HEK293 (cell line): ENCODE data around the gene CDH23.

Experiments
- CTCF ChIA-PET: fragments of 350-600 bp; formaldehyde crosslinking; extraction: SDS; loops from one replicate; lab custom pipeline; 2021; ENCODE audit warnings: antibody characterized with exemption; lab: Yijun Ruan, JAX
- POLR2A ChIA-PET: fragments of 300-600 bp; formaldehyde crosslinking; extraction: SDS; loops from one replicate; lab custom pipeline; 2020; ENCODE audit warnings: antibody characterized with exemption, inconsistent platforms; lab: Yijun Ruan, JAX
- H3K27ac ChIP-seq: fragments of 200-500 bp; sonication (Bioruptor generic); 2 replicates; pipeline ENCODE4 v1.5.1; 2014; ENCODE audit warnings: low read depth, low read length, control low read depth, inconsistent platforms; ENCODE audit errors: extremely low read depth
- H3K36me3 ChIP-seq, 2 experiments: fragments of 200-500 bp in 1 of 2; sonication (Bioruptor generic) in 1 of 2; 1 replicate in 1 of 2; 2 replicates in 1 of 2; pipeline ENCODE4 v1.5.1; 2014 to 2017; ENCODE audit warnings: inconsistent platforms in 2 of 2, low read length in 2 of 2; ENCODE audit not compliant: control insufficient read depth in 2 of 2, insufficient read depth in 1 of 2
- H3K4me1 ChIP-seq: fragments of 200-500 bp; sonication (Bioruptor generic); 2 replicates; pipeline ENCODE4 v1.5.1; 2014; ENCODE audit warnings: mild to moderate bottlenecking, low read length, inconsistent platforms; ENCODE audit not compliant: control insufficient read depth, insufficient read depth
- H3K4me3 ChIP-seq: 2 replicates; pipeline ENCODE4 v1.5.1; 2011; ENCODE audit warnings: low read depth, mild to moderate bottlenecking, control low read depth, low read length, moderate library complexity
- H3K9me3 ChIP-seq: fragments of 200-500 bp; sonication (Bioruptor generic); 2 replicates; pipeline ENCODE4 v1.5.1; 2014; ENCODE audit warnings: low read depth, low read length, inconsistent platforms; ENCODE audit not compliant: control insufficient read depth, insufficient read depth
- ATF2 ChIP-seq: fragments of 450-650 bp; formaldehyde crosslinking; IDR thresholded peaks from 2 replicates; pipeline ENCODE4 v1.5.1; 2016; ENCODE audit warnings: missing biosample characterization, missing genetic modification characterization, low read depth
- KLF17 ChIP-seq: fragments of 450-650 bp; formaldehyde crosslinking; IDR thresholded peaks from 2 replicates; pipeline ENCODE4 v1.5.1; 2016; ENCODE audit warnings: missing biosample characterization, missing genetic modification characterization
- RBAK ChIP-seq: fragments of 450-650 bp; formaldehyde crosslinking; IDR thresholded peaks from 2 replicates; pipeline ENCODE4 v1.5.1; 2016; ENCODE audit warnings: missing biosample characterization, missing genetic modification characterization
- REPIN1 ChIP-seq: fragments of 450-650 bp; formaldehyde crosslinking; IDR thresholded peaks from 2 replicates; pipeline ENCODE4 v1.5.1; 2017; ENCODE audit warnings: missing biosample characterization, missing genetic modification characterization, low read depth
- ZBTB48 ChIP-seq: fragments of 450-650 bp; formaldehyde crosslinking; IDR thresholded peaks from 2 replicates; pipeline ENCODE4 v1.5.1; 2016; ENCODE audit warnings: missing biosample characterization, missing genetic modification characterization
- ZBTB8A ChIP-seq: fragments of 450-650 bp; formaldehyde crosslinking; IDR thresholded peaks from 2 replicates; pipeline ENCODE4 v1.5.1; 2016; ENCODE audit warnings: missing biosample characterization, missing genetic modification characterization
- ZFP69B ChIP-seq: fragments of 450-650 bp; formaldehyde crosslinking; IDR thresholded peaks from 2 replicates; pipeline ENCODE4 v1.5.1; 2016; ENCODE audit warnings: missing biosample characterization, missing genetic modification characterization
- ZNF121 ChIP-seq: fragments of 450-650 bp; formaldehyde crosslinking; IDR thresholded peaks from 2 replicates; pipeline ENCODE4 v1.5.1; 2016; ENCODE audit warnings: missing biosample characterization, missing genetic modification characterization
- ZNF155 ChIP-seq: fragments of 450-650 bp; formaldehyde crosslinking; IDR thresholded peaks from 2 replicates; pipeline ENCODE4 v1.5.1; 2016; ENCODE audit warnings: missing biosample characterization, missing genetic modification characterization
- ZNF169 ChIP-seq: fragments of 450-650 bp; formaldehyde crosslinking; IDR thresholded peaks from 2 replicates; pipeline ENCODE4 v1.5.1; 2016; ENCODE audit warnings: missing biosample characterization, missing genetic modification characterization
- ZNF175 ChIP-seq: fragments of 450-650 bp; formaldehyde crosslinking; IDR thresholded peaks from 2 replicates; pipeline ENCODE4 v1.5.1; 2016; ENCODE audit warnings: missing biosample characterization, missing genetic modification characterization
- ZNF23 ChIP-seq: fragments of 450-650 bp; formaldehyde crosslinking; IDR thresholded peaks from 2 replicates; pipeline ENCODE4 v1.5.1; 2016; ENCODE audit warnings: missing biosample characterization, missing genetic modification characterization, borderline replicate concordance
- ZNF24 ChIP-seq: fragments of 450-650 bp; formaldehyde crosslinking; IDR thresholded peaks from 2 replicates; pipeline ENCODE4 v1.5.1; 2016; ENCODE audit warnings: missing biosample characterization, missing genetic modification characterization
- ZNF248 ChIP-seq: fragments of 450-650 bp; formaldehyde crosslinking; IDR thresholded peaks from 2 replicates; pipeline ENCODE4 v1.5.1; 2017; ENCODE audit warnings: missing biosample characterization, missing genetic modification characterization
- ZNF292 ChIP-seq: fragments of 450-650 bp; formaldehyde crosslinking; IDR thresholded peaks from 2 replicates; pipeline ENCODE4 v1.5.1; 2016; ENCODE audit warnings: low read depth, missing biosample characterization, missing genetic modification characterization, borderline replicate concordance
- ZNF366 ChIP-seq: fragments of 450-650 bp; formaldehyde crosslinking; conservative IDR thresholded peaks from 2 replicates; pipeline ENCODE4 v1.5.1; 2016; ENCODE audit warnings: missing biosample characterization, missing genetic modification characterization
- ZNF37A ChIP-seq: fragments of 450-650 bp; IDR thresholded peaks from 2 replicates; pipeline ENCODE4 v1.5.1; 2018; ENCODE audit warnings: missing biosample characterization, missing genetic modification characterization
- ZNF426 ChIP-seq: fragments of 450-650 bp; formaldehyde crosslinking; IDR thresholded peaks from 2 replicates; pipeline ENCODE4 v1.5.1; 2017; ENCODE audit warnings: missing biosample characterization, missing genetic modification characterization, mild to moderate bottlenecking, inconsistent platforms, moderate library complexity
- ZNF473 ChIP-seq: fragments of 450-650 bp; formaldehyde crosslinking; IDR thresholded peaks from 2 replicates; pipeline ENCODE4 v1.5.1; 2017; ENCODE audit warnings: missing biosample characterization, missing genetic modification characterization
- ZNF558 ChIP-seq: fragments of 450-650 bp; formaldehyde crosslinking; IDR thresholded peaks from 2 replicates; pipeline ENCODE4 v1.5.1; 2016; ENCODE audit warnings: missing biosample characterization, missing genetic modification characterization
- ZNF626 ChIP-seq: fragments of 450-650 bp; sonication (Bioruptor Pico); formaldehyde crosslinking; IDR thresholded peaks from 2 replicates; pipeline ENCODE4 v1.5.1; 2018; ENCODE audit warnings: missing biosample characterization, missing genetic modification characterization, inconsistent platforms
- ZNF660 ChIP-seq: fragments of 450-650 bp; IDR thresholded peaks from 2 replicates; pipeline ENCODE4 v1.5.1; 2018; ENCODE audit warnings: missing biosample characterization, mild to moderate bottlenecking, missing genetic modification characterization
- ZNF76 ChIP-seq: fragments of 450-650 bp; formaldehyde crosslinking; IDR thresholded peaks from 2 replicates; pipeline ENCODE4; 2016; ENCODE audit warnings: low read depth, missing biosample characterization, missing genetic modification characterization, borderline replicate concordance
- ZNF777 ChIP-seq: fragments of 450-650 bp; formaldehyde crosslinking; IDR thresholded peaks from 2 replicates; pipeline ENCODE4 v1.5.1; 2017; ENCODE audit warnings: missing biosample characterization, missing genetic modification characterization, borderline replicate concordance
- ZSCAN16 ChIP-seq: fragments of 450-650 bp; formaldehyde crosslinking; IDR thresholded peaks from 2 replicates; pipeline ENCODE4 v1.5.1; 2016; ENCODE audit warnings: missing biosample characterization, missing genetic modification characterization
- TF ChIP-seq, protein P1 (sequence below): fragments of 450-650 bp; formaldehyde crosslinking; IDR thresholded peaks from 2 replicates; pipeline ENCODE4 v1.5.1; 2016; ENCODE audit warnings: missing biosample characterization, missing genetic modification characterization
- TF ChIP-seq, protein P2 (sequence below): fragments of 450-650 bp; formaldehyde crosslinking; IDR thresholded peaks from 2 replicates; pipeline ENCODE4 v1.5.1; 2016; ENCODE audit warnings: missing biosample characterization, missing genetic modification characterization
- TF ChIP-seq, protein P3 (sequence below): fragments of 450-650 bp; formaldehyde crosslinking; IDR thresholded peaks from 2 replicates; pipeline ENCODE4 v1.5.1; 2016; ENCODE audit warnings: missing biosample characterization, missing genetic modification characterization

CDH23 gene

DNA sequence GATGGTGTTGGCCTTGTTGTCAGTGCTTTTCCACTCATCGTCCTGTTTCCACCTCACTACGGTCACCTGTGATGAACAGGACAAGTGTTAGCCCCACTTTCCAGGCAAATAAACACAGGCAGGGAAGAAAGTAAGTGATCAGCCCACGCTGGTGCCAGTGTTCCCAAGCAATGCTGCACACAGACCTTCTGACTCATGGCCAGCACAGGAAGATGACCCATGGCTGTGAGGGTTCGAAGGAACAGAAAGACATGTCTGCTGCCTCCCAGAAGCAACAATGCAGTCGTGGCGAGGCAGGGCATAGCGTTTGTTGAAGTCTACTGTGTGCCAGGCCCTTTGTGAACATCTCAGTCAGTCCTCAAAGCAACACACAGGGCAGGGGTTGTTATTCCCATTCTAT is 41.9 kb upstream of the CDH23 start (continued):
- TF ChIP-seq ZNF626 (tag by site-specific recombination) (no peak), ZBTB48 (no peak), ZNF76 (no peak), RBAK (no peak), ZNF24 (tag by site-specific recombination) (no peak), ZNF777 (tag by site-specific recombination) (no peak), REPIN1 (tag by site-specific recombination) (no peak), ZNF473 (no peak)
- TF ChIP-seq, all 188 proteins: peak for 0

DNA sequence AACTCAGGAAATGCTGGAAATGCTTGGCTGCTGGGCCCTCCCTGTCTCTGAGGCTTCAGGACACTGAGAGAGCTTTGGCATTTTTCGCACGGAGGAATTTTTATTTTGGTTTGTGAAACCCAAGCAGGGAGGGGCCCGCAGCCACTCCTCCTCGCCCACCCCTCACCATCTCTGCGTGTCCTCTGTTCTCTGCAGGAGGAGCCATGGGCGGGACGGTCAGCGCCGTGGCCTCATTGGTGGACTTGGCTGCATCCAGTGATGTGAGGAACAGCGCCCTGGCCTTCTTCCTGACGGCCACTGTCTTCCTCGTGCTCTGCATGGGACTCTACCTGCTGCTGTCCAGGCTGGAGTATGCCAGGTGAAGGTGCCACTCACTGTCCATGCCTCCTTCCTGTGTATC is 40.8 kb upstream of the CDH23 start:
- no peak overlapping the region for H3K27ac ChIP-seq
- CTCF ChIA-PET = no interaction called here
- no peak overlapping the region for H3K4me3 ChIP-seq
- H3K36me3 ChIP-seq = peaks cover 0 to 4% of the 10 kb centered on the region in 2 experiments; a peak in 1 of 3 replicates
- TF ChIP-seq ZNF366 (tag by site-specific recombination) (no peak), ZNF426 (no peak)
- no peaks in the 10 kb centered on the region for H3K9me3 ChIP-seq
- H3K4me1 ChIP-seq = no peaks in the 10 kb centered on the region
- POLR2A ChIA-PET = no interaction called here

- POLR2A ChIA-PET = no interaction called here
- CTCF ChIA-PET = no interaction called here
- no peaks in the 10 kb centered on the region for H3K4me1 ChIP-seq
- TF ChIP-seq ATF2 (no peak), ZNF660 (tag by site-specific recombination) (no peak), ZNF175 (tag by site-specific recombination) (no peak), ZNF248 (tag by site-specific recombination) (no peak), ZNF626 (tag by site-specific recombination) (no peak), ZNF558 (tag by site-specific recombination) (no peak), ZBTB8A (tag by site-specific recombination) (no peak), ZNF23 (tag by site-specific recombination) (no peak), ZSCAN16 (tag by site-specific recombination) (no peak), ZNF121 (no peak), KLF17 (no peak), ZNF169 (tag by site-specific recombination) (no peak), ZNF37A (tag by site-specific recombination) (no peak), ZNF292 (tag by site-specific recombination) (no peak), ZFP69B (no peak), ZNF155 (no peak), ZBTB48 (no peak)
- TF ChIP-seq, protein P1, sequence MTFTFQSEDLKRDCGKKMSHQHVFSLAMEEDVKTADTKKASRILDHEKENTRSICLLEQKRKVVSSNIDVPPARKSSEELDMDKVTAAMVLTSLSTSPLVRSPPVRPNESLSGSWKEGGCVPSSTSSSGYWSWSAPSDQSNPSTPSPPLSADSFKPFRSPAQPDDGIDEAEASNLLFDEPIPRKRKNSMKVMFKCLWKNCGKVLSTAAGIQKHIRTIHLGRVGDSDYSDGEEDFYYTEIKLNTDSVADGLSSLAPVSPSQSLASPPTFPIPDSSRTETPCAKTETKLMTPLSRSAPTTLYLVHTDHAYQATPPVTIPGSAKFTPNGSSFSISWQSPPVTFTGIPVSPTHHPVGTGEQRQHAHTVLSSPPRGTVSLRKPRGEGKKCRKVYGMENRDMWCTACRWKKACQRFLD (tag by site-specific recombination) = no peak
- TF ChIP-seq, protein P2, sequence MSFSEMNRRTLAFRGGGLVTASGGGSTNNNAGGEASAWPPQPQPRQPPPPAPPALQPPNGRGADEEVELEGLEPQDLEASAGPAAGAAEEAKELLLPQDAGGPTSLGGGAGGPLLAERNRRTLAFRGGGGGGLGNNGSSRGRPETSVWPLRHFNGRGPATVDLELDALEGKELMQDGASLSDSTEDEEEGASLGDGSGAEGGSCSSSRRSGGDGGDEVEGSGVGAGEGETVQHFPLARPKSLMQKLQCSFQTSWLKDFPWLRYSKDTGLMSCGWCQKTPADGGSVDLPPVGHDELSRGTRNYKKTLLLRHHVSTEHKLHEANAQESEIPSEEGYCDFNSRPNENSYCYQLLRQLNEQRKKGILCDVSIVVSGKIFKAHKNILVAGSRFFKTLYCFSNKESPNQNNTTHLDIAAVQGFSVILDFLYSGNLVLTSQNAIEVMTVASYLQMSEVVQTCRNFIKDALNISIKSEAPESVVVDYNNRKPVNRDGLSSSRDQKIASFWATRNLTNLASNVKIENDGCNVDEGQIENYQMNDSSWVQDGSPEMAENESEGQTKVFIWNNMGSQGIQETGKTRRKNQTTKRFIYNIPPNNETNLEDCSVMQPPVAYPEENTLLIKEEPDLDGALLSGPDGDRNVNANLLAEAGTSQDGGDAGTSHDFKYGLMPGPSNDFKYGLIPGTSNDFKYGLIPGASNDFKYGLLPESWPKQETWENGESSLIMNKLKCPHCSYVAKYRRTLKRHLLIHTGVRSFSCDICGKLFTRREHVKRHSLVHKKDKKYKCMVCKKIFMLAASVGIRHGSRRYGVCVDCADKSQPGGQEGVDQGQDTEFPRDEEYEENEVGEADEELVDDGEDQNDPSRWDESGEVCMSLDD (tag by site-specific recombination) = no peak
- TF ChIP-seq, protein P3, sequence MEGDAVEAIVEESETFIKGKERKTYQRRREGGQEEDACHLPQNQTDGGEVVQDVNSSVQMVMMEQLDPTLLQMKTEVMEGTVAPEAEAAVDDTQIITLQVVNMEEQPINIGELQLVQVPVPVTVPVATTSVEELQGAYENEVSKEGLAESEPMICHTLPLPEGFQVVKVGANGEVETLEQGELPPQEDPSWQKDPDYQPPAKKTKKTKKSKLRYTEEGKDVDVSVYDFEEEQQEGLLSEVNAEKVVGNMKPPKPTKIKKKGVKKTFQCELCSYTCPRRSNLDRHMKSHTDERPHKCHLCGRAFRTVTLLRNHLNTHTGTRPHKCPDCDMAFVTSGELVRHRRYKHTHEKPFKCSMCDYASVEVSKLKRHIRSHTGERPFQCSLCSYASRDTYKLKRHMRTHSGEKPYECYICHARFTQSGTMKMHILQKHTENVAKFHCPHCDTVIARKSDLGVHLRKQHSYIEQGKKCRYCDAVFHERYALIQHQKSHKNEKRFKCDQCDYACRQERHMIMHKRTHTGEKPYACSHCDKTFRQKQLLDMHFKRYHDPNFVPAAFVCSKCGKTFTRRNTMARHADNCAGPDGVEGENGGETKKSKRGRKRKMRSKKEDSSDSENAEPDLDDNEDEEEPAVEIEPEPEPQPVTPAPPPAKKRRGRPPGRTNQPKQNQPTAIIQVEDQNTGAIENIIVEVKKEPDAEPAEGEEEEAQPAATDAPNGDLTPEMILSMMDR (tag by site-specific recombination) = no peak
- H3K36me3 ChIP-seq = peaks cover 0 to 9% of the 10 kb centered on the region in 2 experiments; a peak in 1 of 3 replicates
- no peak overlapping the region for H3K27ac ChIP-seq
- no peaks in the 10 kb centered on the region for H3K9me3 ChIP-seq
- no peak overlapping the region for H3K4me3 ChIP-seq
Measured at GRCh38 chr10:71357792-71358265, 38.9 kb upstream of the CDH23 start.
